ENCODE measurements around the gene DOCK7.

GRCh38 chr1:62707744-62708120 is 19.5 kb upstream of the DOCK7 start:
- no peak for TF ChIP-seq EP300 (IDR thresholded peaks at IDR 0.05; ENCODE audit: borderline replicate concordance in 1 of 2, low read depth in 1 of 2, low read length in 1 of 2)
- no peak for TF ChIP-seq CTCF (IDR thresholded peaks at IDR 0.05)
- no peak for TF ChIP-seq GATA2 (CRISPR knock-in tag; IDR thresholded peaks at IDR 0.05)
- no peak for TF ChIP-seq POLR2AphosphoS5 (IDR thresholded peaks at IDR 0.05; ENCODE audit: low read depth, low read length)
- TF ChIP-seq RAD21 (IDR thresholded peaks at IDR 0.05; ENCODE audit: low read length): no peak
- TF ChIP-seq REST (IDR thresholded peaks at IDR 0.05; ENCODE audit: low read depth, low read length): no peak
- TF ChIP-seq FOXJ3 (CRISPR knock-in tag; IDR thresholded peaks at IDR 0.05): no peak
- no peak for TF ChIP-seq EZH2phosphoT487 (IDR thresholded peaks at IDR 0.05; ENCODE audit: borderline replicate concordance, low read depth)
- no peak for TF ChIP-seq PBX3 (IDR thresholded peaks at IDR 0.05)
- no peak for TF ChIP-seq RXRA (IDR thresholded peaks at IDR 0.05; ENCODE audit: borderline replicate concordance, low read depth)
- no peak for TF ChIP-seq MAX (IDR thresholded peaks at IDR 0.05; ENCODE audit: low read depth)

Measured in SK-N-SH (cell line).